Esophagus squamous epithelium (tissue), 4 donors: Measurements from ENCODE around the gene ZNF792.

Experiments
- CTCF ChIP-seq, 6 experiments: fragments of 450-650 bp in 4 of 6; fragments of 200-600 bp in 2 of 6; sonication (generic) in 2 of 6; IDR thresholded peaks; one replicate each; pipeline ENCODE4 v1.5.1; 2016 to 2019; ENCODE audit warnings: antibody characterized with exemption in 6 of 6, mild to moderate bottlenecking in 4 of 6, moderate library complexity in 4 of 6
- POLR2A ChIP-seq, 4 donors: fragments of 450-650 bp; IDR thresholded peaks; one replicate each; pipeline ENCODE4 v1.6.1; 2017; ENCODE audit warnings: antibody characterized with exemption in 4 of 4, mild to moderate bottlenecking in 4 of 4, moderate library complexity in 3 of 4

GRCh38 chr19:34976611-34977010 is 12.6 kb upstream of the ZNF792 start:
- TF ChIP-seq POLR2A (IDR thresholded peaks at IDR 0.05) (no peak), CTCF (IDR thresholded peaks at IDR 0.05) (no peak)
